ENCODE measurements around the gene AASDHPPT. TPM values are rescaled to one million over a fixed set of nuclear protein-coding genes. Genes with fewer than 3 reads are reported as not detected.
A peak's percentile ranks its signal among the peaks of the same experiment; 100 is the strongest.

Gene AASDHPPT
- total RNA-seq, 1 donor from 2014 or later = 54.0 TPM

DNA sequence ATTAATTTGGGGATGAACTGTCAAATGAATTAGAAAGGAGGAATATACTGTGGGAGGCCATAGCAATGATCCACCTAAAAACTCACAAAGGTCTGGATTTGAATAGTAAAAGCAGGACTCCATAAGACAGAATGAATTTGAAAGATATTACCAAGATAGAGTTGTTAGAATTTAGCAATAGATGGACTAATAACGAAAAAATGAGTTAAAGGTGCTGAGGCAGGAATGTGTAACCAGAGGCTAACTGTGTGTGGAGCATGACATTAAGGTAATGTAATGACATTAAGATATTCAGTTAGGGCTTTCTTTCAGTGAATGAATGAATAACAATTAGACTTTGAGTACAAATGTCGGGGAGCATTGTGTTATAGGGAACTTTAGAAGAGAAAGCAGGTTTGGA is 51.3 kb downstream of the AASDHPPT start:
- no peak overlapping the region for H3K4me3 Mint-ChIP-seq
- TF ChIP-seq, protein P1, sequence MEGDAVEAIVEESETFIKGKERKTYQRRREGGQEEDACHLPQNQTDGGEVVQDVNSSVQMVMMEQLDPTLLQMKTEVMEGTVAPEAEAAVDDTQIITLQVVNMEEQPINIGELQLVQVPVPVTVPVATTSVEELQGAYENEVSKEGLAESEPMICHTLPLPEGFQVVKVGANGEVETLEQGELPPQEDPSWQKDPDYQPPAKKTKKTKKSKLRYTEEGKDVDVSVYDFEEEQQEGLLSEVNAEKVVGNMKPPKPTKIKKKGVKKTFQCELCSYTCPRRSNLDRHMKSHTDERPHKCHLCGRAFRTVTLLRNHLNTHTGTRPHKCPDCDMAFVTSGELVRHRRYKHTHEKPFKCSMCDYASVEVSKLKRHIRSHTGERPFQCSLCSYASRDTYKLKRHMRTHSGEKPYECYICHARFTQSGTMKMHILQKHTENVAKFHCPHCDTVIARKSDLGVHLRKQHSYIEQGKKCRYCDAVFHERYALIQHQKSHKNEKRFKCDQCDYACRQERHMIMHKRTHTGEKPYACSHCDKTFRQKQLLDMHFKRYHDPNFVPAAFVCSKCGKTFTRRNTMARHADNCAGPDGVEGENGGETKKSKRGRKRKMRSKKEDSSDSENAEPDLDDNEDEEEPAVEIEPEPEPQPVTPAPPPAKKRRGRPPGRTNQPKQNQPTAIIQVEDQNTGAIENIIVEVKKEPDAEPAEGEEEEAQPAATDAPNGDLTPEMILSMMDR (conservative IDR thresholded peaks at IDR 0.05) = no peak
- no peaks in the 10 kb centered on the region for H3K36me3 Mint-ChIP-seq
- H3K4me1 Mint-ChIP-seq (ENCODE audit: unreplicated experiment) = no peaks in the 10 kb centered on the region
- H3K9me3 Mint-ChIP-seq = no peaks in the 10 kb centered on the region
- no peak for DNase-seq (ENCODE audit: extremely low spot score, unreplicated experiment)
- H3K27me3 Mint-ChIP-seq = peaks cover 5% of the 10 kb centered on the region
- H3K27ac Mint-ChIP-seq = no peak overlapping the region

DNA sequence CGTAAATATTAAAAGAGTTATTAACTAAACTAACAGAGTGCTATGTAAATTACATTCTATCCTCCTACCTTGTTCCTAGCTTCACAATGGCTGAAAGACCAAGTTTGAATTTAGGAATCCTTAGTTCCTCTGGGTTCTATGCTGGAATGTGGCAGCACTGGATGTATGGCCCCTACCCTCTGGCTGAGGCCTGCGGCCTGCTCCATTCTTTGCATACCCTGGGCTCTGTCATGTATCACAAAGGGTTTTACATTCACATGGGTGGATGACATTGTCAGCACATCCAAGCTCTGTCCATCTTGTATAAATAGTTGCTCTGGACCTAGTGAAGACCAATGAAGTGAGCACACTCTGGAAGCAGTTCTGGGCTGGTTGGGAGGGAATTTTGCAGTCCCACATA is 54.5 kb downstream of the AASDHPPT start:
- Mint-ChIP-seq H3K9me3 (no peaks in the 10 kb centered on the region), H3K27me3 (no peaks in the 10 kb centered on the region)
- no peak for DNase-seq (ENCODE audit: extremely low spot score, unreplicated experiment)

DNA sequence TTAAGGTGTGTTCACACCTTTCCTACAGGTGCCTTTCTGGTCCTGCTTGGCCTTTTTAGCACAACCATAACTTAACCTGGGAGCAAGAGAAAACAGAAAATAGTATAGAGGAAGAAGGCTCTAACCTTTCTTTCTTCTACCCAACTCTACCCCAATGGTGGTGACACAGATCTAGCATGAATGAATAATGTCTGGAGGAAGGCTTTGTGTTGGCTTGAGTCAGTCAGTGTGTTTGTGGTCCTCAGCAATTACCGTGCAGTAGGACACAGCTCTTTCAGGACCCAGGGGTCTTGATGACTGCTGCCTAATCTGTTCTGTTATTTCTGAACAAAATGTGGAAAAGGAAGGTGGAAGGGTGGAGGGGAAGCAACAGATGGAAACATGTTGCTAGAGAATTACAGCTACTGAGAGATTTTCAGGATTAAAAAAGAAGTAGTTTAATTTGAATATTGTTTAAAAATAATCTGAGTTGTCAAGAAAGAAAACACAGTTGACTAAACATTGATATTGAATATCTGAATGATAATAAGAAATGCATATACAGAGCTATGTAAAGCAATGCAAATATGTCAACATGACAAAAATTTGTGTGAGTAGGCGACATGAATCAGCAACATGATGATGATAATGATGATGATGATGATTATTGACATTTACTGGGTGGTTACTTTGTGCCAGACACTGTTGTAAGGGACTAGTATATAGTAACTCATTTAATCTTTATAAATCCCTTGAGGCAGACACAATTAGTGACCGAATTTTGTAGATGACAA is 55.3 kb downstream of the AASDHPPT start:
- no peak for DNase-seq (ENCODE audit: extremely low spot score, unreplicated experiment)
- no peaks in the 10 kb centered on the region for H3K36me3 Mint-ChIP-seq
- H3K27ac Mint-ChIP-seq = no peak overlapping the region
- H3K4me3 Mint-ChIP-seq = no peak overlapping the region
- H3K9me3 Mint-ChIP-seq = no peaks in the 10 kb centered on the region
- H3K4me1 Mint-ChIP-seq (ENCODE audit: unreplicated experiment) = no peaks in the 10 kb centered on the region
- TF ChIP-seq, protein P1 (conservative IDR thresholded peaks at IDR 0.05) = no peak
- H3K27me3 Mint-ChIP-seq = no peaks in the 10 kb centered on the region

More for the DNA sequence above, 54.5 kb downstream of the AASDHPPT start:
- H3K27ac Mint-ChIP-seq = no peak overlapping the region
- no peaks in the 10 kb centered on the region for H3K36me3 Mint-ChIP-seq
- H3K4me3 Mint-ChIP-seq = no peak overlapping the region
- TF ChIP-seq, protein P1 (conservative IDR thresholded peaks at IDR 0.05) = no peak
- H3K4me1 Mint-ChIP-seq (ENCODE audit: unreplicated experiment) = no peaks in the 10 kb centered on the region

DNA sequence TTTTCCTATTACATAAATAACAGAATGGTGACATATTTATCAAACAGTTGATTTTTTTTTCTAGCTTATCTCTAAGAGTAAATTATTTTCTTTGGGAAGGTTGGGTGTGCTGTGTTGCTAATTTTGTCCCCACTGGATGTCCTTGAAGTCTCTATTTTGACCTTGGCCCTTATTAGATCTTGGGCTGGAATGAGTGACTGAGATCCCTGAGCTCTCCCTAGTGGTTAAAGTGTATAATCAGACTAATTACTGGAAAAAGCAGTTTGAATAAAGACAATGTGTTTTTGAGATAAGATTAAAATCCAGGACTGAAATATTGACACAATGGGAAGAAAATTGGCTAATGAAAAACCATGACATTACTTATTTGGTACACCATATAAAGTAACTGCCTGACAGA is 56.1 kb downstream of the AASDHPPT start:
- H3K4me1 Mint-ChIP-seq (ENCODE audit: unreplicated experiment) = no peaks in the 10 kb centered on the region
- DNase-seq (ENCODE audit: extremely low spot score, unreplicated experiment) = no peak
- H3K27me3 Mint-ChIP-seq = no peaks in the 10 kb centered on the region
- no peaks in the 10 kb centered on the region for H3K9me3 Mint-ChIP-seq
- no peaks in the 10 kb centered on the region for H3K36me3 Mint-ChIP-seq
- no peak overlapping the region for H3K27ac Mint-ChIP-seq
- TF ChIP-seq, protein P1 (conservative IDR thresholded peaks at IDR 0.05) = peak; percentile 29
- H3K4me3 Mint-ChIP-seq = no peak overlapping the region

DNA sequence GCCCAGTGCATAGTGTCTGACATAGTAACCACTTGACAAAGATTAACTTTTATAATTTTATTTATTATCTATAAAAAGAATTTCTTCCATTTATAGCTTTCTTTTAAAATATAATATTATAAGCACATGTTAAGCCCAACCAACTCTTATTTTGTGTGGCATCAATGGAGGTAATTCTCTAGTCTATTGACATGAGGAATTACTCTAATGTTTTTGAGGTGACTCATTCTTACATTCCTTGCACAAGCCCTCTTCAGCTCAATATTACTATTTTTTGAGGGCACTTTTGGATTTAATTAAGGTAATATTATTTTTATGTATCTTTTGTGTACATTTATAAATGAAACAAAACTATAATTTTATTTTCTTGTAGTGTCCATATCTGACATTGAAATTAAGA is 59.6 kb downstream of the AASDHPPT start:
- TF ChIP-seq, protein P1 (conservative IDR thresholded peaks at IDR 0.05) = no peak
- Mint-ChIP-seq H3K27ac (no peak overlapping the region), H3K4me1 (ENCODE audit: unreplicated experiment) (no peaks in the 10 kb centered on the region), H3K4me3 (no peak overlapping the region), H3K36me3 (no peaks in the 10 kb centered on the region), H3K9me3 (no peaks in the 10 kb centered on the region), H3K27me3 (no peaks in the 10 kb centered on the region)
- no peak for DNase-seq (ENCODE audit: extremely low spot score, unreplicated experiment)
